Loucy (cell line): ENCODE measurements around the gene CRACDL.

Experiments used
- H2AFZ ChIP-seq: fragments of 200-600 bp; sonication (generic); 2 replicates; pipeline ENCODE4 v1.6.0; 2016; ENCODE audit warnings: antibody characterized with exemption, mild to moderate bottlenecking, low read length, moderate library complexity
- H3F3A ChIP-seq: fragments of 200-600 bp; 2 replicates; pipeline ENCODE4 v1.6.0; 2016; ENCODE audit warnings: antibody characterized with exemption, low read depth, mild to moderate bottlenecking
- H3K27me3 ChIP-seq: fragments of 200-600 bp; sonication (generic); 2 replicates; pipeline ENCODE4 v1.6.1; 2014; ENCODE audit warnings: low read length, mild to moderate bottlenecking; ENCODE audit not compliant: insufficient read depth, poor library complexity, severe bottlenecking
- H3K36me3 ChIP-seq: fragments of 200-600 bp; sonication (generic); 2 replicates; pipeline ENCODE4 v1.6.1; 2016; ENCODE audit warnings: low read length; ENCODE audit not compliant: insufficient read depth
- H3K4me1 ChIP-seq: fragments of 200-600 bp; sonication (generic); 2 replicates; pipeline ENCODE4 v1.5.1; 2014; ENCODE audit warnings: low read length, mild to moderate bottlenecking; ENCODE audit not compliant: insufficient read depth, poor library complexity, severe bottlenecking
- H3K4me2 ChIP-seq: fragments of 200-600 bp; sonication (generic); 2 replicates; pipeline ENCODE4 v1.6.0; 2014; ENCODE audit warnings: antibody characterized with exemption, low read length, low read depth, mild to moderate bottlenecking; ENCODE audit not compliant: poor library complexity, severe bottlenecking
- H3K4me3 ChIP-seq: fragments of 200-600 bp; sonication (generic); 2 replicates; pipeline ENCODE4 v1.5.1; 2014; ENCODE audit warnings: low read length, mild to moderate bottlenecking, mixed read lengths; ENCODE audit not compliant: poor library complexity, severe bottlenecking
- H3K79me2 ChIP-seq: fragments of 200-600 bp; sonication (generic); 2 replicates; pipeline ENCODE4 v1.6.1; 2014; ENCODE audit warnings: low read length; ENCODE audit not compliant: insufficient read depth
- H3K9ac ChIP-seq: fragments of 200-600 bp; sonication (generic); 2 replicates; pipeline ENCODE4 v1.6.0; 2014; ENCODE audit warnings: mild to moderate bottlenecking, low read depth, low read length, moderate library complexity; ENCODE audit not compliant: poor library complexity, severe bottlenecking
- H3K9me2 ChIP-seq: fragments of 200-600 bp; sonication (generic); replicated peaks from 2 replicates; pipeline ENCODE4 v1.6.1; 2016; ENCODE audit warnings: low read depth, low read length, mixed read lengths
- H3K9me3 ChIP-seq: fragments of 200-600 bp; sonication (generic); 2 replicates; pipeline ENCODE4 v1.6.1; 2014; ENCODE audit warnings: mild to moderate bottlenecking, antibody characterized with exemption, low read length, low read depth; ENCODE audit not compliant: insufficient read depth
- H4K20me1 ChIP-seq: fragments of 200-600 bp; sonication (generic); 2 replicates; pipeline ENCODE4 v1.6.0; 2014; ENCODE audit warnings: antibody characterized with exemption, low read length, mild to moderate bottlenecking; ENCODE audit not compliant: insufficient read depth, poor library complexity, severe bottlenecking
- EZH2phosphoT487 ChIP-seq: fragments of 200-600 bp; IDR thresholded peaks from 2 replicates; pipeline ENCODE4 v1.6.1; 2018; ENCODE audit warnings: antibody characterized with exemption, mild to moderate bottlenecking, moderate library complexity, borderline replicate concordance
- TF ChIP-seq, protein P1 (sequence below): fragments of 200-600 bp; sonication (generic); conservative IDR thresholded peaks from 2 replicates; pipeline ENCODE4 v1.5.1; 2014; ENCODE audit warnings: mild to moderate bottlenecking, antibody characterized with exemption, low read length

Gene CRACDL

DNA sequence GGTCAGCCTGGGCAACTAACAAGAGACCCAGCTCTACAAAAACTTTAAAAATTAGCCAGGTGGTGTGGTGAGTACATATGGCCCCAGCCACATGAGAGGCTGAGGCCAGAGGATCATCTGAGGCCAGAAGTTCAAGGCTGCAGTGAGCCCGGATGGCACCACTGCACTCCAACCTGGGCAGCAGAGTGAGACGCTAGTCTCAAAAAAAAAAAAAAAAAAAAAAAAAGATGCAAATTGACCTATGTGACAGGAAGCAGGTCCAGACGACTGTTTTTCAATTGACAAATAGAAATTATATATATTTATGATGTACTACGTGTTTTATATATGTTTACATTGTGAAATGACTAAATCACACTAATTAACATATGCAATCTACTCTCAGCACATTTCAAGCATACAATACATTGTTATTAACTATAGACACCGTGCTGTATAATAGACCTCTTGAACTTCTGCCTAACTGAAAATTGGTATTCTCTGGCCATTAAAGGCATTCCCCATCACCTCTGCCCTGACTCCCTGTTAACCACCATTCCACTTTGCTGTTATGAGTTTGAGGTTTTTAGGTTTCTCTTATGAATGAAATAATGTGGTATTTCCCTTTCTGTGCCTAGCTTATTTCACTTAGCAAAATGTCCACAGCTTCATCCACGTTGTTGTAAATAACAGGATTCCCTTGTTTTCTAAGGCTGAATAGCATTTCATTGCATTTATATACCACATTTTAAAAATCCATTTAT, 172.6 kb downstream of the CRACDL start:
- Histone ChIP-seq H3F3A (0 out of 2 replicates have a peak, but pooled peaks cover 5% of the 10 kb centered on the region), H3K4me1 (peaks cover 52% of the 10 kb centered on the region), H3K36me3 (no peaks in the 10 kb centered on the region), H2AFZ (no peak overlapping the region), H3K9me2 (no peaks in the 10 kb centered on the region), H3K4me2 (no peak overlapping the region), H3K9ac (no peak overlapping the region), H3K79me2 (no peaks in the 10 kb centered on the region), H3K9me3 (no peaks in the 10 kb centered on the region), H3K4me3 (no peak overlapping the region), H3K27me3 (no peaks in the 10 kb centered on the region), H4K20me1 (no peaks in the 10 kb centered on the region)
- TF ChIP-seq, protein P1, sequence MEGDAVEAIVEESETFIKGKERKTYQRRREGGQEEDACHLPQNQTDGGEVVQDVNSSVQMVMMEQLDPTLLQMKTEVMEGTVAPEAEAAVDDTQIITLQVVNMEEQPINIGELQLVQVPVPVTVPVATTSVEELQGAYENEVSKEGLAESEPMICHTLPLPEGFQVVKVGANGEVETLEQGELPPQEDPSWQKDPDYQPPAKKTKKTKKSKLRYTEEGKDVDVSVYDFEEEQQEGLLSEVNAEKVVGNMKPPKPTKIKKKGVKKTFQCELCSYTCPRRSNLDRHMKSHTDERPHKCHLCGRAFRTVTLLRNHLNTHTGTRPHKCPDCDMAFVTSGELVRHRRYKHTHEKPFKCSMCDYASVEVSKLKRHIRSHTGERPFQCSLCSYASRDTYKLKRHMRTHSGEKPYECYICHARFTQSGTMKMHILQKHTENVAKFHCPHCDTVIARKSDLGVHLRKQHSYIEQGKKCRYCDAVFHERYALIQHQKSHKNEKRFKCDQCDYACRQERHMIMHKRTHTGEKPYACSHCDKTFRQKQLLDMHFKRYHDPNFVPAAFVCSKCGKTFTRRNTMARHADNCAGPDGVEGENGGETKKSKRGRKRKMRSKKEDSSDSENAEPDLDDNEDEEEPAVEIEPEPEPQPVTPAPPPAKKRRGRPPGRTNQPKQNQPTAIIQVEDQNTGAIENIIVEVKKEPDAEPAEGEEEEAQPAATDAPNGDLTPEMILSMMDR, result no peak
- no peak for TF ChIP-seq EZH2phosphoT487

DNA sequence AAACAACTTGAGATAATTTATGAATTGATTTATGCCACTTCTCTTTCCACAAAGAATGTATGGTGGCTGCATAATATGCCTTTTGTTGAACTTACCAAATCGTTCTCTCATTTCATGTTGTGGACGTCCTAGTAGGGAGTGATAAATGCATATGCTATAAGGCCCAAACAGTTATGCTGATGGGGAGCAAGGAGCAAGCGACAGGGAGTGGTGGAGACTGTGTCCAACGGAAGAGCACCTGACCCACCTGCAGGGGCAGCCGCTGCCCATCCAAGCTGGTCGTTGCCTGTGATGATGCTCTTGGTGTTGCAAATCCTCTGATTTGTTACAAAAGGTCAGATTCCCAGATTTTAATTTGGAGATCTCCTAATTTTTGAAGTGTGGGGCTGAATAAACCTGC, 174.1 kb downstream of the CRACDL start:
- H3F3A ChIP-seq, result 0 out of 2 replicates have a peak, but pooled peaks cover 5% of the 10 kb centered on the region
- no peaks in the 10 kb centered on the region for H3K79me2 ChIP-seq
- no peak overlapping the region for H3K4me2 ChIP-seq
- H4K20me1 ChIP-seq, result no peaks in the 10 kb centered on the region
- no peaks in the 10 kb centered on the region for H3K9me2 ChIP-seq
- no peak for TF ChIP-seq EZH2phosphoT487
- TF ChIP-seq, protein P1, result no peak
- H2AFZ ChIP-seq, result no peak overlapping the region
- H3K4me3 ChIP-seq, result no peak overlapping the region
- H3K9ac ChIP-seq, result no peak overlapping the region
- no peaks in the 10 kb centered on the region for H3K36me3 ChIP-seq
- no peaks in the 10 kb centered on the region for H3K27me3 ChIP-seq
- H3K9me3 ChIP-seq, result no peaks in the 10 kb centered on the region
- H3K4me1 ChIP-seq, result peaks cover 46% of the 10 kb centered on the region

DNA sequence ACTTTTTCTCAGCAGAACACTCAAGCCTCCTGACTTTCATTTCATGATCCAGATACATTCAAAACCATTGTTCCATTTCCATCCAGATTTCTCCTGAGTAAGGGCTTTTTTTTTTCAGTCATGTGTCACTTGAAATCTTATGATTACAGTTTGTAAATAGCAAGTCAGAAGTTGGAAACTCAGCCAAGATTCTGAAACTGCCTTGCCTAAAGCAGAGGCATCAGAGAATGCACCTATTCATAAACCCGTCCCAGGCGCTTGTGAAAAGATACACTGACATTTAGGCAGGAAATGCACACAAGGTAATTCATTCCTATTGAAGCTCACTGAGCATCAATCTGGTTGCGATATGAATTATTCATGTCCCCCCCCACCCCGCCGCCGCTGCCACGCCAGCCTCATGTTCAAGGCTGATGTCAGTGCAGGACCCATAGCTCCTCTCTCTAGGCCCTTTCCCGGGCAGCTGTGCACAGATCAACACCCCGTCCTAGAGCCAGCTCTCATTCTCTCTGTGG, 174.7 kb downstream of the CRACDL start:
- H3K27me3 ChIP-seq, result no peaks in the 10 kb centered on the region
- TF ChIP-seq EZH2phosphoT487, result no peak
- TF ChIP-seq, protein P1, result no peak
- 0 out of 2 replicates have a peak, but pooled peaks cover 5% of the 10 kb centered on the region for H3F3A ChIP-seq
- H3K4me1 ChIP-seq, result peaks cover 41% of the 10 kb centered on the region
- no peak overlapping the region for H3K4me2 ChIP-seq
- no peaks in the 10 kb centered on the region for H3K79me2 ChIP-seq
- H3K9me3 ChIP-seq, result no peaks in the 10 kb centered on the region
- no peaks in the 10 kb centered on the region for H3K36me3 ChIP-seq
- no peak overlapping the region for H2AFZ ChIP-seq
- H3K4me3 ChIP-seq, result no peak overlapping the region
- no peak overlapping the region for H3K9ac ChIP-seq
- no peaks in the 10 kb centered on the region for H4K20me1 ChIP-seq
- no peaks in the 10 kb centered on the region for H3K9me2 ChIP-seq
